ENCODE data around the gene GIT1.
A peak's percentile ranks its signal among the peaks of the same experiment; 100 is the strongest.

Gene GIT1

DNA sequence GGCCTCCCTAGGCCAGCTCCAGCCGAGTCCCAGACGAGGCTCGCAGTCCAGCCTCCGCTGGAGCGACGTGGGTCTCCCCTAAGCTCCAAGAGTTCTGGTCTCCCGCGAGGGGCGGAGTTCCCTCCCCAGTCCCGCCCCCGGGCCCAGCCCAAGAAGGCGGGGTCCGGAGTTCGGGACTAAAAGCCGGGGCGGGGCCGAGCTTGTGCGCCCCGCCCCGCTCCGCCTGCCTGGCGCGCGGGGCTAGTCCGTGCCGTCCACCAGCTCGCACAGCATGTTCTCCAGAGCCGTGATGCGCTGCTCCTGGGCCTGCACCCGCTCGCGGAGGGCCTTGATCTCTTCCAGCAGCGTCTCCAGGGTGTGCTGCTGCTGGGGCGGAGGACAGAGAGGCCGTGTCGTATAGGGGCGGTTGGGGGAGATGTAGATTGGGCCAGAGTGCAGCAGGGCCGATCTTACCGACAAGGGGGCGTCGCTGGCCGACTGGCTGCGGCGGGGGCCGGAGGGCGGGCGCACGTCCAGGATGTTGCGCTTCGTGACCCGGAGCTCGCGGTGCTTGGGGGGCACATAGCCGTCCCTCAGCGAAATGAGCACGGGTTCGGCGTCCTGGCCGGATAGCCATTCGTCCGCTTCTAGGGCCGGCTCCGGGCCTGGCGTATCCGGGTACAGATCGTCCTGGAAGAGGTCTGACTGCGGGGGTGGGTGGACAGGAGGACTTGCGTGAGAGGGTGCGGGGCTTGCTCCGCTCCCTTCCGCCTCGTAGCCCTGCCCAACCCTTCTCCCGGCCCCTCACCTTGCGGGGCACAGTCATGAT is 26.2 kb upstream of the GIT1 start:
- DNase-seq (ENCODE audit: low read depth), result no peak
- in situ Hi-C loops (cut with HindIII; ENCODE audit: low sequenced_read_pairs), result no loop called here
- TF ChIP-seq, protein P1, sequence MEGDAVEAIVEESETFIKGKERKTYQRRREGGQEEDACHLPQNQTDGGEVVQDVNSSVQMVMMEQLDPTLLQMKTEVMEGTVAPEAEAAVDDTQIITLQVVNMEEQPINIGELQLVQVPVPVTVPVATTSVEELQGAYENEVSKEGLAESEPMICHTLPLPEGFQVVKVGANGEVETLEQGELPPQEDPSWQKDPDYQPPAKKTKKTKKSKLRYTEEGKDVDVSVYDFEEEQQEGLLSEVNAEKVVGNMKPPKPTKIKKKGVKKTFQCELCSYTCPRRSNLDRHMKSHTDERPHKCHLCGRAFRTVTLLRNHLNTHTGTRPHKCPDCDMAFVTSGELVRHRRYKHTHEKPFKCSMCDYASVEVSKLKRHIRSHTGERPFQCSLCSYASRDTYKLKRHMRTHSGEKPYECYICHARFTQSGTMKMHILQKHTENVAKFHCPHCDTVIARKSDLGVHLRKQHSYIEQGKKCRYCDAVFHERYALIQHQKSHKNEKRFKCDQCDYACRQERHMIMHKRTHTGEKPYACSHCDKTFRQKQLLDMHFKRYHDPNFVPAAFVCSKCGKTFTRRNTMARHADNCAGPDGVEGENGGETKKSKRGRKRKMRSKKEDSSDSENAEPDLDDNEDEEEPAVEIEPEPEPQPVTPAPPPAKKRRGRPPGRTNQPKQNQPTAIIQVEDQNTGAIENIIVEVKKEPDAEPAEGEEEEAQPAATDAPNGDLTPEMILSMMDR (IDR thresholded peaks at IDR 0.05; ENCODE audit: low read depth, low read length, missing control alignments), result no peak
- H3K4me3 ChIP-seq (ENCODE audit: low read depth, low read length), result peak overlapping the region; percentile 29

DNA sequence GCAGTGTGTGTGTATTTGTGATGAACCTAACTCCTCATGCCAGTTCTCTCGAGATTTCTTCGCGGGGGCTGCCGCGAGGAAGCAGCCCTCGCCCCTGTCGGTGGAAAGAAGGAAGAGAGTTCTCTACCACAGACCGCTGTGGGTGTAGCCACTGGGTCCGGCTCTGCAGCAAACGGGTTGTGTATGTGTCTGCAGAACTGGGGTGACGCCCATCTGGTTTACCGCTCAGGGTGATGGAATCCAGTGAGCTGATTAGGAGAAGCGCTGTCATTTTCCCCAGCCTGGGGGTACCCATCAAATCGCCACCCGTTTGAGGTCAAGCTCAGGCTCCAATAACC is 25.6 kb upstream of the GIT1 start:
- in situ Hi-C loops (cut with HindIII; ENCODE audit: low sequenced_read_pairs), result no loop called here
- peak overlapping the region; percentile 29 for H3K4me3 ChIP-seq (ENCODE audit: low read depth, low read length)
- DNase-seq (ENCODE audit: low read depth), result no peak
- TF ChIP-seq, protein P1 (IDR thresholded peaks at IDR 0.05; ENCODE audit: low read depth, low read length, missing control alignments), result no peak

DNA sequence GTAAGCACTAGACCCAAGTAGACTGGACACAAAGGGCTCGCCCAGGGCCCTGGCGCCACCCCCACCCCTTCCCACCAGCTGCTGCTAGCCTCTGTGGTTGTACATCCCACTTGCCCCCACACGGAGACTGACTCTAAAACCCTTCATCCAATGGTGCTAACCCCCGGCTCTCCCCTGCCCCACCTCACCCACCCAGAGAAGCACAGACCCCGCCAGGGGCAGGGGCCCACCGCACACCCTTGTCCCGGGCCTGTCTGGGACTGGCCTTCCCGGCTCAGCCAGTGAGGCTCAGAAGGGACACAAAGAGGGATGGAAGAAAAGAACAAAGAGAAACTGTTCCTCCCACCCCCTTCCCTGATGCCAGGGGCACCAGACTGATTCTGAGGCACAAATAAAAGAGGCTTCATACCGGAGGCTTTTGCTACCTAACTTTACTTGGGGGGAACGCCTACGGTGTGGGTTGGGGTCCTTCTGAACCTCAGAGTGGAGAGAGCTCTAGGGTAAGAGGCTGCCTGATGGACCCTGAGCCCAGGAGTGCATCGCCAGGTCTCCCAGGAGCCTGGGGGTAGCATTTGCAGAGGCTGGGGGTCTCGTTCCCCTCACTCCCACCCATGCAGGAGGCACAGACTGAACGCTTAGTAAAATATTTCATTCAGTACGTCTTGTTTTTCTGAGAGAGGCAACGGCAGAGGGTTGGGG is 25.1 kb upstream of the GIT1 start:
- in situ Hi-C loops (cut with HindIII; ENCODE audit: low sequenced_read_pairs), result no loop called here
- H3K4me3 ChIP-seq (ENCODE audit: low read depth, low read length), result no peak overlapping the region
- TF ChIP-seq, protein P1 (IDR thresholded peaks at IDR 0.05; ENCODE audit: low read depth, low read length, missing control alignments), result no peak

DNA sequence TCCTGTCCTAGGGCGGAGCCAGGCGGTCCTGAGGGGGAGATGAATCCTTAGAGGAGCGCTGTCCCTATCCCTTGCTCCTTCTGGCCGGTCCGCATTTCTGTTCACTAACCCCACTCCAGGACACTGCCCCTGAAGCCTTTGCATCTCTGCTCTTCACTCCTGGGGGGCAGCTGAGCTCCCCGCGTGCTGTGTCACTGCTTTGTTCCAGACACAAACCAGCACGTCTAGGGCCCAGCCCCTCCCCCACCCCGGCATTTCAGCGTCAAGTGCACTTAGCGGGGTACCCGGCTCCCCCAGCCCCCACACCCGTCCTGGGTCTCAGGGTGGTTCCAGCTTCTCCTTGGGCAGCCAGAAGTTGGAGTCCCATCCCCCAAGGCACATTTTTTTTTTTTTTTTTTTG is 24.4 kb upstream of the GIT1 start:
- in situ Hi-C loops (cut with HindIII; ENCODE audit: low sequenced_read_pairs), result no loop called here
- H3K4me3 ChIP-seq (ENCODE audit: low read depth, low read length), result no peak overlapping the region
- DNase-seq (ENCODE audit: low read depth), result no peak
- TF ChIP-seq, protein P1 (IDR thresholded peaks at IDR 0.05; ENCODE audit: low read depth, low read length, missing control alignments), result no peak

More for the DNA sequence above, 25.1 kb upstream of the GIT1 start:
- no peak for DNase-seq (ENCODE audit: low read depth)

DNA sequence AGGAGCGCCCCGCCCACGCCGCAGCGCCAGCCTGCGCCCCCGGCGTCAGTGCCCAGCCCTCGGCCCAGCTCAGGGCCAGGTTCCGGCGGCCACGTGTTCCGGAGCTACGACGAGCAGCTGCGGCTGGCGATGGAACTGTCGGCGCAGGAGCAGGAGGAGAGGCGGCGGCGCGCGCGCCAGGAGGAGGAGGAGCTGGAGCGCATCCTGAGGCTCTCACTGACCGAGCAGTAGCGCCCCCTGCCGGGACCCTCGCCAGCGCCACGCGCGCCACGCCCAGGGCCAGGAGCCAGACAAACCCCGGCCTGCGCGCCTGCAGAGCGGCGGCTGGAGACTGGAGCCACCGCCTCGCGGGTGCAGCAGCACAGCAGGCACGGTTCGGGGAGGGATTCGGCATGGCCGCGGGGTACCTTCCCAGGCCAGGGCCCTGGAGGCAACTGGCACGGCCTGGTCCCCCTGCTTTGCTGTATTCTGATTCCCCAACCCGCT is 23.9 kb upstream of the GIT1 start:
- TF ChIP-seq, protein P1 (IDR thresholded peaks at IDR 0.05; ENCODE audit: low read depth, low read length, missing control alignments), result peak; percentile 75
- no peak overlapping the region for H3K4me3 ChIP-seq (ENCODE audit: low read depth, low read length)
- in situ Hi-C loops (cut with HindIII; ENCODE audit: low sequenced_read_pairs), result no loop called here
- DNase-seq (ENCODE audit: low read depth), result peak; percentile 39

DNA sequence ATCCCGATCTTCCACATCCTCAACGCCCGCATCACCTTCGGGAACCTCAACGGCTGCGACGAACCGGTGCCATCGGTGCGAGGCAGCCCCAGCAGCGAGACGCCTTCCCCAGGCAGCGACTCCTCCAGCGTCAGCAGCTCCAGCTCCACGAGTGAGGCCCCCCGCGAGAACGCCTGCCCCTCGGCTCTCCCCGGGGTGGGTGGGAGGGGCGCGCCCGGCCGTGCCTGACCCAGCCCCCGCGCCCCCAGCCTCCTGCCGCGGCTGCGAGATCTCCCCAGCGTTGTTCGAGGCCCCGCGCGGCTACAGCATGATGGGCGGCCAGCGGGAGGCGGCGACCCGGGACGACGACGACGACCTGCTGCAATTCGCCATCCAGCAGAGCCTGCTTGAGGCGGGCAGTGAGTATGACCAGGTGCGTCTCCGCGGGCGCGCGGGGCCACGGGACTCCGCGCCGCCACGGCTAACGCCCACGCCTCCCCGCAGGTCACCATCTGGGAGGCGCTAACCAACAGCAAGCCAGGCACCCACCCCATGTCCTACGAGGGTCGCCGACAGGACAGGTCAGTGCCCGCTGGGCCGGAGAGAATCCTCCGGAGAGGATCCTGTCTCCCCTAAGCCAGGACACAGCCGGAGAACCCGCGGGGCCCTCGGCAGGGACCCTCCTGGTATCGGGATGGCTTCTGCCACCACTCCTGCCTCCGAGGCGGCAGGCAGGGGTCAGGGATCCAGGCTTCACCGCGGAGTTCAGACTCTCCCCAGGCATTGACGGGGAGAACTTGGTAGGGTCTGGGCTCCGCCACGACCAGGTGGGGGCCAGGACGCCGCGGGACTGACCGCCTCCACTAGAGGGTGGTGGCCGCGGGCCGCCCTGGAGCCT is 23.2 kb upstream of the GIT1 start:
- no peak for DNase-seq (ENCODE audit: low read depth)
- in situ Hi-C loops (cut with HindIII; ENCODE audit: low sequenced_read_pairs), result no loop called here
- H3K4me3 ChIP-seq (ENCODE audit: low read depth, low read length), result no peak overlapping the region
- TF ChIP-seq, protein P1 (IDR thresholded peaks at IDR 0.05; ENCODE audit: low read depth, low read length, missing control alignments), result no peak
